ENCODE data around the gene CHRNA3. TPM values are rescaled to one million over a fixed set of nuclear protein-coding genes. Genes with fewer than 3 reads are reported as not detected.

Gene CHRNA3
- polyA plus RNA-seq, 2 of the 4 experiments (the other 2 are of a cell fraction): 0.27 to 0.45 TPM

DNA sequence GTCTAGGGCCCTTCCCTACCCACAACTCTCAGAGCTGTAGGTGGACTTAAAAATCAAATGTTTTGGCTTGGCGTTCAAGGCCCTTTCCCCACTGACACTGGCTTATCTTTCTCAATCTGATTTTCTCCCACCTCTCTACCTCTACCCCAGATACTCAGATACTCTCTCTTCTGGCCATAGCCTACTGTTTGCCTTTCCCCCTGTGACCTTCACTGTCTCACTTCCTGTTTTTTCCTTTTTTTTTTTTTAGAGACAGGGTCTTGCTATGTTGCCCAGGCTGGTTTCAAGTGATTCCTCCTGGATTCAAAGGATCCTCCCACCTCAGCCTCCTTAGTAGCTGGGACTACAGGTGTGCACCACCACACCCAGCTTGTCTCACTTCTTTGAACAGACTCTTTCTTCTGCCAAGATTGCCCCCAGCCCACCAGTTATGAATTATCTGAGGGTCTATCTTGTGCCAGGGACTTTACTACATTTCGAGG lies 15.6 kb upstream of the CHRNA3 start:
- Histone ChIP-seq H3K4me3 (no peak overlapping the region), H3K4me2 (no peak overlapping the region), H3K9me3 (peaks cover 7% of the 10 kb centered on the region), H3K4me1 (0 out of 3 replicates have a peak, but pooled peaks cover 3% of the 10 kb centered on the region), H3K27ac (no peak overlapping the region)
- no peak for ATAC-seq
- CTCF ChIA-PET: interaction anchor here (0.6 to 15.4 kb wide), 7 partner anchors 12 to 558 kb away, joined by 3 to 224 read pairs (median 55); partner anchors contain the start of gene CHRNA3
- POLR2A ChIA-PET: no interaction called here
- 34% methylated on average over 2 of the region's 2 CpGs for WGBS (ENCODE audit: missing lambda C conversion rate)
- no peak for DNase-seq (ENCODE audit: low read depth in 1 of 2, low spot score in 1 of 2)
- TF ChIP-seq ZFP36 (IDR thresholded peaks at IDR 0.05; ENCODE audit: borderline replicate concordance, partially characterized antibody) (no peak), HEYL (CRISPR knock-in tag; IDR thresholded peaks at IDR 0.05) (no peak), MAZ (IDR thresholded peaks at IDR 0.05; ENCODE audit: borderline replicate concordance, low read depth, low read length) (no peak), TP53 (CRISPR knock-in tag; IDR thresholded peaks at IDR 0.05) (no peak), FOSL2 (IDR thresholded peaks at IDR 0.05) (no peak), FOSL2 (CRISPR knock-in tag; IDR thresholded peaks at IDR 0.05) (no peak)
- TF ChIP-seq, protein P1, sequence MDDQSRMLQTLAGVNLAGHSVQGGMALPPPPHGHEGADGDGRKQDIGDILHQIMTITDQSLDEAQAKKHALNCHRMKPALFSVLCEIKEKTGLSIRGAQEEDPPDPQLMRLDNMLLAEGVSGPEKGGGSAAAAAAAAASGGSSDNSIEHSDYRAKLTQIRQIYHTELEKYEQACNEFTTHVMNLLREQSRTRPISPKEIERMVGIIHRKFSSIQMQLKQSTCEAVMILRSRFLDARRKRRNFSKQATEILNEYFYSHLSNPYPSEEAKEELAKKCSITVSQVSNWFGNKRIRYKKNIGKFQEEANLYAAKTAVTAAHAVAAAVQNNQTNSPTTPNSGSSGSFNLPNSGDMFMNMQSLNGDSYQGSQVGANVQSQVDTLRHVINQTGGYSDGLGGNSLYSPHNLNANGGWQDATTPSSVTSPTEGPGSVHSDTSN (IDR thresholded peaks at IDR 0.05): no peak
- TF ChIP-seq, protein P2, sequence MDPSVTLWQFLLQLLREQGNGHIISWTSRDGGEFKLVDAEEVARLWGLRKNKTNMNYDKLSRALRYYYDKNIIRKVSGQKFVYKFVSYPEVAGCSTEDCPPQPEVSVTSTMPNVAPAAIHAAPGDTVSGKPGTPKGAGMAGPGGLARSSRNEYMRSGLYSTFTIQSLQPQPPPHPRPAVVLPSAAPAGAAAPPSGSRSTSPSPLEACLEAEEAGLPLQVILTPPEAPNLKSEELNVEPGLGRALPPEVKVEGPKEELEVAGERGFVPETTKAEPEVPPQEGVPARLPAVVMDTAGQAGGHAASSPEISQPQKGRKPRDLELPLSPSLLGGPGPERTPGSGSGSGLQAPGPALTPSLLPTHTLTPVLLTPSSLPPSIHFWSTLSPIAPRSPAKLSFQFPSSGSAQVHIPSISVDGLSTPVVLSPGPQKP (IDR thresholded peaks at IDR 0.05; ENCODE audit: low read depth, low read length): no peak
- FAIRE-seq: no peak

DNA sequence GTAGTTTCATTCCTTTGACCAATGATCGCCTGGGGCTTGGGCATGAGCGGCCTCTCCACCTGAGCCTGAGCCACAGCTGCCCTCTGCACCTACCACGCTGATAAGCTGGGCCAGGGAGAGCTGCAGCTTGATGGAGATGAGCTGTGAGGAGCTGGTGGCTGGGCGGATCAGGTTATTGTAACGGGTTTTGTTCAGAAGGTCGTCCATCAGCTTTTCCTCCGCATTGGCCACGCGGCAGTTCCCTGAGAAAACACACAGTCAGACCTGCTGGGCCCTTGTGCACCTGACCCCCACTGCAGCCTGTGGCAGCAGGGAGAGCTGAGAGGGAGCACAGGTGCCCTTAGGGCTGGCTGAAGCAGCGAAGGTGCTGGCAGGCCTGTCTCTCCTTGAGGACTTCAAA lies 14.6 kb upstream of the CHRNA3 start:
- DNase-seq (ENCODE audit: low read depth in 1 of 2, low spot score in 1 of 2): no peak
- 57% methylated on average over 10 of the region's 10 CpGs for WGBS (ENCODE audit: missing lambda C conversion rate)
- POLR2A ChIA-PET: no interaction called here

DNA sequence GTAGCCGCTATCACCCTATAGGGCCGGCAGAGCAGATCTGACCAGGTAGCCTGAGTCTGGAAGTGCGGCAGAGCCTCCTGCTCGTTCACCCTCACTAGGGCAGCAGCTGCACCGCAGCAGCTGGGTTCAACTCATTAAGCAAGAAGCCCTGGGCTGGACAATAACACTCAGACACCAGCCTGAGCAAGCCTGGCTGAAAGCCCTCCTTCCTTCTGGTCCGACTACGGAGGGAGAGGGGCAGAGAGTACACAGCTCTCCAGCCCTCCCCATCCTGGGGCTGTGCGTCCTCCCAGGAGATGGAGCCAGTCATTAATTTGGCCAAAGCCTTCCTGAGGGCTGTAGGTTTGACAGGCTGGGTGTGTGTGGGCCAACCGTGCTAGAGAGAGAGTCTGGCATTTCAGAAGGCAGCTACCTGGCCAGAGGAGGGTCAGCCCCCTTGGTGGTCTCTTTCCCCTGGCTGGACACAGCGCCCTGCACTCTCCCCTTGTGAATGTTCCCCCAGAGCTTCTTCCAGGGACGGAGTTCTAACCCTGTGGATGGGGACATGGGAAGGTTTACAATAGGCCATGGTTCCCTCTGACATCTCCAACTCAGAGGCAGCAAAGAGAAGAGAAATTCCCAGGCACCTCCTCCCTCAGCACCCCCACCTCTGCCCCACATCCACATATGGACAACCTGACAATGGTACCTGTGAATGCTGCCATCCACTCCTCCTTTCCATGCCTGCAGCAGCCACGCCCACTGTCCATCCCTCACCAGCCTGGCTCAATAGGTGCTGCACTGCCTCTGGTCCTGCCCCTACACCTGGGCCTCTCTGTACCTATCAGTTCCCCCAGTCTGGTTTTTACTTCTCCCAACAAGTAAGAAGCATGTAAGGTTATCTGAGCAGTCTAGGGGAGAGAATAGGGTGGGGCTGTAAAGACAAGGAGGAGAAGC lies 13.7 kb upstream of the CHRNA3 start:
- ATAC-seq (no peak), DNase-seq (ENCODE audit: low read depth in 1 of 2, low spot score in 1 of 2) (no peak), FAIRE-seq (no peak)
- Histone ChIP-seq H3K4me2 (no peak overlapping the region), H3K27ac (no peak overlapping the region), H3K4me1 (no peaks in the 10 kb centered on the region), H3K4me3 (no peak overlapping the region), H3K9me3 (peaks cover 7% of the 10 kb centered on the region)
- 57% methylated on average over 12 of the region's 12 CpGs for WGBS (ENCODE audit: missing lambda C conversion rate)
- CTCF ChIA-PET: interaction anchor here (0.9 to 15.4 kb wide), 10 partner anchors 10 to 116 kb away, joined by 3 to 224 read pairs (median 4); partner anchors contain the start of gene CHRNA3
- POLR2A ChIA-PET: no interaction called here
- TF ChIP-seq CHD4 (IDR thresholded peaks at IDR 0.05; ENCODE audit: borderline replicate concordance) (no peak), ZC3H11A (IDR thresholded peaks at IDR 0.05) (no peak), JUN (IDR thresholded peaks at IDR 0.05) (no peak), NR3C1 (IDR thresholded peaks at IDR 0.05) (no peak), FOSB (CRISPR knock-in tag; IDR thresholded peaks at IDR 0.05) (no peak), HOXA7 (CRISPR knock-in tag; IDR thresholded peaks at IDR 0.05) (no peak), HEYL (CRISPR knock-in tag; IDR thresholded peaks at IDR 0.05) (no peak), BHLHE40 (IDR thresholded peaks at IDR 0.05; ENCODE audit: low read depth, low read length) (no peak), EHMT2 (IDR thresholded peaks at IDR 0.05; ENCODE audit: low read depth) (no peak), ZFP36 (IDR thresholded peaks at IDR 0.05; ENCODE audit: borderline replicate concordance, partially characterized antibody) (no peak)
- TF ChIP-seq, protein P3, sequence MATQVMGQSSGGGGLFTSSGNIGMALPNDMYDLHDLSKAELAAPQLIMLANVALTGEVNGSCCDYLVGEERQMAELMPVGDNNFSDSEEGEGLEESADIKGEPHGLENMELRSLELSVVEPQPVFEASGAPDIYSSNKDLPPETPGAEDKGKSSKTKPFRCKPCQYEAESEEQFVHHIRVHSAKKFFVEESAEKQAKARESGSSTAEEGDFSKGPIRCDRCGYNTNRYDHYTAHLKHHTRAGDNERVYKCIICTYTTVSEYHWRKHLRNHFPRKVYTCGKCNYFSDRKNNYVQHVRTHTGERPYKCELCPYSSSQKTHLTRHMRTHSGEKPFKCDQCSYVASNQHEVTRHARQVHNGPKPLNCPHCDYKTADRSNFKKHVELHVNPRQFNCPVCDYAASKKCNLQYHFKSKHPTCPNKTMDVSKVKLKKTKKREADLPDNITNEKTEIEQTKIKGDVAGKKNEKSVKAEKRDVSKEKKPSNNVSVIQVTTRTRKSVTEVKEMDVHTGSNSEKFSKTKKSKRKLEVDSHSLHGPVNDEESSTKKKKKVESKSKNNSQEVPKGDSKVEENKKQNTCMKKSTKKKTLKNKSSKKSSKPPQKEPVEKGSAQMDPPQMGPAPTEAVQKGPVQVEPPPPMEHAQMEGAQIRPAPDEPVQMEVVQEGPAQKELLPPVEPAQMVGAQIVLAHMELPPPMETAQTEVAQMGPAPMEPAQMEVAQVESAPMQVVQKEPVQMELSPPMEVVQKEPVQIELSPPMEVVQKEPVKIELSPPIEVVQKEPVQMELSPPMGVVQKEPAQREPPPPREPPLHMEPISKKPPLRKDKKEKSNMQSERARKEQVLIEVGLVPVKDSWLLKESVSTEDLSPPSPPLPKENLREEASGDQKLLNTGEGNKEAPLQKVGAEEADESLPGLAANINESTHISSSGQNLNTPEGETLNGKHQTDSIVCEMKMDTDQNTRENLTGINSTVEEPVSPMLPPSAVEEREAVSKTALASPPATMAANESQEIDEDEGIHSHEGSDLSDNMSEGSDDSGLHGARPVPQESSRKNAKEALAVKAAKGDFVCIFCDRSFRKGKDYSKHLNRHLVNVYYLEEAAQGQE (IDR thresholded peaks at IDR 0.05): no peak
- TF ChIP-seq, protein P2 (IDR thresholded peaks at IDR 0.05; ENCODE audit: low read depth, low read length): no peak

More for the DNA sequence above, 14.6 kb upstream of the CHRNA3 start:
- H3K4me2 ChIP-seq: no peak overlapping the region
- TF ChIP-seq CBX8 (IDR thresholded peaks at IDR 0.05) (no peak), KDM5A (IDR thresholded peaks at IDR 0.05) (no peak), JUNB (IDR thresholded peaks at IDR 0.05) (no peak), EP300 (IDR thresholded peaks at IDR 0.05) (no peak), HOXB5 (CRISPR knock-in tag; IDR thresholded peaks at IDR 0.05) (no peak), TP53 (CRISPR knock-in tag; IDR thresholded peaks at IDR 0.05) (no peak), ZNF302 (CRISPR knock-in tag; IDR thresholded peaks at IDR 0.05) (no peak), CHD4 (IDR thresholded peaks at IDR 0.05; ENCODE audit: borderline replicate concordance) (no peak), ESRRA (IDR thresholded peaks at IDR 0.05; ENCODE audit: borderline replicate concordance, low read length) (no peak), RFX5 (IDR thresholded peaks at IDR 0.05) (no peak)
- TF ChIP-seq, protein P4, sequence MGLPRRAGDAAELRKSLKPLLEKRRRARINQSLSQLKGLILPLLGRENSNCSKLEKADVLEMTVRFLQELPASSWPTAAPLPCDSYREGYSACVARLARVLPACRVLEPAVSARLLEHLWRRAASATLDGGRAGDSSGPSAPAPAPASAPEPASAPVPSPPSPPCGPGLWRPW (IDR thresholded peaks at IDR 0.05): no peak
- TF ChIP-seq, protein P2 (IDR thresholded peaks at IDR 0.05; ENCODE audit: low read depth, low read length): no peak
- FAIRE-seq (no peak), ATAC-seq (no peak)
- CTCF ChIA-PET: interaction anchor here (0.9 to 15.4 kb wide), 8 partner anchors 11 to 116 kb away, joined by 3 to 224 read pairs (median 6); partner anchors contain the start of gene CHRNA3
- no peak overlapping the region for H3K4me3 ChIP-seq
- H3K27ac ChIP-seq: no peak overlapping the region
- peaks cover 7% of the 10 kb centered on the region for H3K9me3 ChIP-seq
- H3K4me1 ChIP-seq: 0 out of 3 replicates have a peak, but pooled peaks cover under 1% of the 10 kb centered on the region
